Kidney epithelial cell (primary cell): Measurements from ENCODE around the gene CDH23. TPM values are rescaled to one million over a fixed set of nuclear protein-coding genes. Genes with fewer than 3 reads are reported as not detected.
"Not testable (repeated sequence)": the region's sequence is repeated elsewhere in the genome, so short reads cannot be mapped to it uniquely, and the experiment has no call there.

ENCODE experiments used
- DNase-seq: peaks from one replicate; pipeline ENCODE4 v3.0.0-alpha.2; 2010; ENCODE audit warnings: low read depth
- H3K27me3 ChIP-seq: 2 replicates; pipeline ENCODE4 v1.6.0; 2011; ENCODE audit warnings: low read length; ENCODE audit not compliant: control insufficient read depth, insufficient read depth
- H3K36me3 ChIP-seq: 2 replicates; pipeline ENCODE4 v1.5.1; 2011; ENCODE audit warnings: low read length; ENCODE audit not compliant: control insufficient read depth, insufficient read depth
- H3K4me3 ChIP-seq: 2 replicates; pipeline ENCODE4 v1.5.1; 2011; ENCODE audit warnings: low read depth, mild to moderate bottlenecking, control low read depth, low read length
- CTCF ChIP-seq: IDR thresholded peaks from 2 replicates; pipeline ENCODE4 v1.5.1; 2011; ENCODE audit warnings: mild to moderate bottlenecking, moderate library complexity, low read length, control low read depth, inconsistent platforms; ENCODE audit not compliant: insufficient read depth, poor library complexity, severe bottlenecking
- total RNA-seq: library from RNA; depleted of rRNA; stranded (reverse); fragments of >200 nt; gene quantifications from 2 replicates; pipeline ENCODE4 v1.2.3, GENCODE V29; 2015

The CDH23 gene
- total RNA-seq, 1 donor from 2014 or later: 0.04 TPM

- TF ChIP-seq CTCF: no peak
- peaks cover 6% of the 10 kb centered on the region for H3K27me3 ChIP-seq
- DNase-seq: no peak
- no peaks in the 10 kb centered on the region for H3K36me3 ChIP-seq
- H3K4me3 ChIP-seq: no peak overlapping the region
Observed at GRCh38 chr10:71599518-71599917, 202.8 kb downstream of the CDH23 start.

GRCh38 chr10:71600242-71600641 is 203.5 kb downstream of the CDH23 start:
- not testable (repeated sequence) for H3K4me3 ChIP-seq, H3K27me3 ChIP-seq, DNase-seq

GRCh38 chr10:71600849-71601248 is 204.1 kb downstream of the CDH23 start:
- Histone ChIP-seq H3K4me3 (no peak overlapping the region), H3K36me3 (no peaks in the 10 kb centered on the region), H3K27me3 (peaks cover 4% of the 10 kb centered on the region)
- DNase-seq: no peak
- no peak for TF ChIP-seq CTCF

More at GRCh38 chr10:71600242-71600641, 203.5 kb downstream of the CDH23 start:
- H3K36me3 ChIP-seq: not testable (repeated sequence)

GRCh38 chr10:71601273-71601672 is 204.6 kb downstream of the CDH23 start:
- no peak for DNase-seq
- Histone ChIP-seq H3K4me3 (no peak overlapping the region), H3K36me3 (no peaks in the 10 kb centered on the region), H3K27me3 (peaks cover 6% of the 10 kb centered on the region)
- TF ChIP-seq CTCF: no peak

GRCh38 chr10:71603150-71603549 is 206.4 kb downstream of the CDH23 start:
- DNase-seq: no peak
- Histone ChIP-seq H3K4me3 (no peak overlapping the region), H3K27me3 (peaks cover 10% of the 10 kb centered on the region), H3K36me3 (no peaks in the 10 kb centered on the region)
- TF ChIP-seq CTCF: no peak

- Histone ChIP-seq H3K4me3 (no peak overlapping the region), H3K36me3 (no peaks in the 10 kb centered on the region), H3K27me3 (peaks cover 10% of the 10 kb centered on the region)
- no peak for DNase-seq
- no peak for TF ChIP-seq CTCF
Observed at GRCh38 chr10:71603754-71604153, 207.0 kb downstream of the CDH23 start.
